MM.1S (cell line): ENCODE measurements around the gene GPR42.

Source experiments
- DNase-seq: peaks from one replicate; pipeline ENCODE4 v3.0.0-alpha.2; 2015
- H2AFZ ChIP-seq: fragments of 300-600 bp; sonication (generic); 2 replicates; pipeline ENCODE4 v1.6.0; 2016; ENCODE audit warnings: antibody characterized with exemption, low read length
- H3F3A ChIP-seq: fragments of 300-600 bp; sonication (generic); 2 replicates; pipeline ENCODE4 v1.6.1; 2016; ENCODE audit warnings: mild to moderate bottlenecking, antibody characterized with exemption, low read length, moderate library complexity, mixed read lengths; ENCODE audit not compliant: insufficient read depth
- H3K27ac ChIP-seq: fragments of 300-600 bp; sonication (generic); 2 replicates; pipeline ENCODE4 v1.5.1; 2016; ENCODE audit warnings: mild to moderate bottlenecking, low read length
- H3K27me3 ChIP-seq: fragments of 300-600 bp; sonication (generic); replicated peaks from 2 replicates; pipeline ENCODE4 v1.6.0; 2016; ENCODE audit warnings: low read length; ENCODE audit not compliant: insufficient read depth
- H3K36me3 ChIP-seq: fragments of 300-600 bp; sonication (generic); replicated peaks from 2 replicates; pipeline ENCODE4 v1.6.1; 2016; ENCODE audit warnings: mild to moderate bottlenecking, low read length, mixed read lengths; ENCODE audit not compliant: insufficient read depth
- H3K4me1 ChIP-seq: fragments of 300-600 bp; sonication (generic); 2 replicates; pipeline ENCODE4 v1.6.1; 2016; ENCODE audit warnings: low read length, mixed read lengths
- H3K4me2 ChIP-seq: fragments of 300-600 bp; sonication (generic); 2 replicates; pipeline ENCODE4 v1.6.0; 2016; ENCODE audit warnings: low read depth, low read length
- H3K4me3 ChIP-seq: fragments of 300-600 bp; sonication (generic); 2 replicates; pipeline ENCODE4 v1.5.1; 2016; ENCODE audit warnings: low read length, mixed read lengths
- H3K79me2 ChIP-seq: fragments of 300-600 bp; sonication (generic); 2 replicates; pipeline ENCODE4 v1.6.1; 2016; ENCODE audit warnings: mixed run types, low read length, mixed read lengths
- H3K9ac ChIP-seq: fragments of 300-600 bp; sonication (generic); 2 replicates; pipeline ENCODE4 v1.6.1; 2016; ENCODE audit warnings: low read length, mixed read lengths
- H3K9me2 ChIP-seq: fragments of 300-600 bp; sonication (generic); replicated peaks from 2 replicates; pipeline ENCODE4 v1.6.1; 2016; ENCODE audit warnings: mild to moderate bottlenecking, low read length, mixed read lengths; ENCODE audit not compliant: insufficient read depth
- H3K9me3 ChIP-seq: fragments of 300-600 bp; sonication (generic); replicated peaks from 2 replicates; pipeline ENCODE4 v1.6.1; 2016; ENCODE audit warnings: mild to moderate bottlenecking, low read length, mixed read lengths; ENCODE audit not compliant: insufficient read depth
- H4K20me1 ChIP-seq: fragments of 300-600 bp; sonication (generic); 2 replicates; pipeline ENCODE4 v1.6.1; 2016; ENCODE audit warnings: mild to moderate bottlenecking, low read length, moderate library complexity, mixed read lengths; ENCODE audit not compliant: insufficient read depth
- CTCF ChIP-seq: fragments of 300-600 bp; sonication (generic); IDR thresholded peaks from 2 replicates; pipeline ENCODE4 v1.5.1; 2016; ENCODE audit warnings: antibody characterized with exemption, low read length, mixed read lengths
- EZH2 ChIP-seq: fragments of 300-600 bp; sonication (generic); optimal IDR thresholded peaks from 2 replicates; pipeline ENCODE3; 2017; ENCODE audit warnings: low read depth, mild to moderate bottlenecking, antibody characterized with exemption, low read length, mixed read lengths
- EZH2phosphoT487 ChIP-seq: fragments of 300-600 bp; sonication (generic); IDR thresholded peaks from 2 replicates; pipeline ENCODE4 v1.6.1; 2018; ENCODE audit warnings: antibody characterized with exemption, low read length

The GPR42 gene

GRCh38 chr19:35334144-35334753, 36.6 kb upstream of the GPR42 start:
- Histone ChIP-seq H3K79me2 (no peaks in the 10 kb centered on the region), H3K9me2 (no peaks in the 10 kb centered on the region), H3F3A (no peaks in the 10 kb centered on the region), H2AFZ (no peak overlapping the region), H3K9ac (no peak overlapping the region), H3K27me3 (peaks cover 92% of the 10 kb centered on the region), H3K27ac (no peak overlapping the region), H3K4me2 (no peak overlapping the region), H3K4me3 (no peak overlapping the region), H3K9me3 (no peaks in the 10 kb centered on the region), H3K36me3 (no peaks in the 10 kb centered on the region), H4K20me1 (no peaks in the 10 kb centered on the region), H3K4me1 (no peaks in the 10 kb centered on the region)
- DNase-seq = no peak
- TF ChIP-seq EZH2phosphoT487 (no peak), EZH2 (no peak), CTCF (no peak)

GRCh38 chr19:35336166-35336955, 34.5 kb upstream of the GPR42 start:
- TF ChIP-seq CTCF (no peak), EZH2phosphoT487 (no peak), EZH2 (no peak)
- Histone ChIP-seq H3F3A (no peaks in the 10 kb centered on the region), H4K20me1 (no peaks in the 10 kb centered on the region), H3K27ac (no peak overlapping the region), H3K4me3 (no peak overlapping the region), H3K4me1 (no peaks in the 10 kb centered on the region), H3K9me3 (no peaks in the 10 kb centered on the region), H3K27me3 (peaks cover 91% of the 10 kb centered on the region), H3K9me2 (no peaks in the 10 kb centered on the region), H3K4me2 (no peak overlapping the region), H2AFZ (no peak overlapping the region), H3K9ac (no peak overlapping the region), H3K36me3 (no peaks in the 10 kb centered on the region), H3K79me2 (no peaks in the 10 kb centered on the region)
- no peak for DNase-seq

GRCh38 chr19:35337097-35337983, 33.5 kb upstream of the GPR42 start:
- no peak overlapping the region for H3K27ac ChIP-seq
- H3K4me1 ChIP-seq = no peaks in the 10 kb centered on the region
- no peaks in the 10 kb centered on the region for H4K20me1 ChIP-seq
- no peak overlapping the region for H2AFZ ChIP-seq
- H3F3A ChIP-seq = no peaks in the 10 kb centered on the region
- no peak overlapping the region for H3K9ac ChIP-seq
- no peak overlapping the region for H3K4me2 ChIP-seq
- no peaks in the 10 kb centered on the region for H3K79me2 ChIP-seq
- H3K9me3 ChIP-seq = no peaks in the 10 kb centered on the region
- H3K4me3 ChIP-seq = no peak overlapping the region
- H3K27me3 ChIP-seq = peaks cover 93% of the 10 kb centered on the region
- DNase-seq = no peak
- H3K9me2 ChIP-seq = no peaks in the 10 kb centered on the region
- TF ChIP-seq EZH2 = no peak
- no peak for TF ChIP-seq CTCF
- TF ChIP-seq EZH2phosphoT487 = no peak
- no peaks in the 10 kb centered on the region for H3K36me3 ChIP-seq
